ENCODE results near the gene AADACL2.

Gene AADACL2

GRCh38 chr3:151795276-151795675, 61.5 kb downstream of the AADACL2 start:
- H3K4me3 ChIP-seq (ENCODE audit: low read depth, low read length), result no peak overlapping the region
- peak; percentile 52 for DNase-seq (ENCODE audit: low read depth)

- no peak for DNase-seq (ENCODE audit: low read depth)
- no peak overlapping the region for H3K4me3 ChIP-seq (ENCODE audit: low read depth, low read length)
Measured at GRCh38 chr3:151796105-151796680, 62.5 kb downstream of the AADACL2 start.

- no peak overlapping the region for H3K4me3 ChIP-seq (ENCODE audit: low read depth, low read length)
- DNase-seq (ENCODE audit: low read depth), result peak; percentile 71
Measured at GRCh38 chr3:151798466-151798865, 64.7 kb downstream of the AADACL2 start.

- no peak for DNase-seq (ENCODE audit: low read depth)
- H3K4me3 ChIP-seq (ENCODE audit: low read depth, low read length), result no peak overlapping the region
Measured at GRCh38 chr3:151800431-151800830, 66.7 kb downstream of the AADACL2 start.

- no peak overlapping the region for H3K4me3 ChIP-seq (ENCODE audit: low read depth, low read length)
- no peak for DNase-seq (ENCODE audit: low read depth)
Measured at GRCh38 chr3:151804267-151804666, 70.5 kb downstream of the AADACL2 start.

GRCh38 chr3:151806838-151807237, 73.1 kb downstream of the AADACL2 start:
- H3K4me3 ChIP-seq (ENCODE audit: low read depth, low read length), result no peak overlapping the region
- no peak for DNase-seq (ENCODE audit: low read depth)

All from skeletal muscle cell (primary cell).